ENCODE data around the gene ADGRE3.
"Not testable (repeated sequence)": the region's sequence is repeated elsewhere in the genome, so short reads cannot be mapped to it uniquely, and the experiment has no call there.

ADGRE3 gene

GRCh38 chr19:14669940-14670339 lies 4.7 kb downstream of the ADGRE3 start:
- DNase-seq (ENCODE audit: low read depth in 3 of 3, low spot score in 1 of 3): no peak

GRCh38 chr19:14661372-14661924 lies 13.2 kb downstream of the ADGRE3 start:
- no peak for DNase-seq (ENCODE audit: low read depth in 3 of 3, low spot score in 1 of 3)

DNA sequence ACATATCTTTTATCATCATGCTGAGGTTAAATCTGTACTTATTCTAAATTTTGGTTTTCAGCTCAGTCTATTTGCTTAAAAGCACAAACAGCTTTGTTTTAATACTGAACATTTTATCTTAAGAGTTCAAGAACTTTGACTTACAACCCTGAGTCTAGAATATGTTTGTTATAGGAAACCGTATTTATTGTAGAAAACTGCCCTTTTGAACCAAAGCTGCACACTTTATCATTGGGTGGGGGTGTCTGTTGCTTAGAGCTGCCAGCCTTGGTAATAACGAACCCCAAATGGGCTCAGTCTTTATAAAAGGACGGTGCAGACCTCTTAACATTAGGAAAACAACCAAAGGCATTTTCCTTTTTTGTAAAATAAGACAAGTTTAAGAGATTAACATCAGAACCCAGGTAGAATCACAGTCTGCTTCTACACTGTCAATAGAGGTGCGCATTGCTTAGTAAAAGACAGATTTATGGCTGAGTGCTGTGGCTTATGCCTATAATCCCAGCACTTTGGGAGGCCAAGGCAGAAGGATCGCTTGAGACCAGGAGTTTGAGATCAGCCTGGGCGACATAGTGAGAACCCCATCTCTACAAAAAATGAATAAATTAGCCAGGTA lies 14.7 kb downstream of the ADGRE3 start:
- DNase-seq (ENCODE audit: low read depth in 3 of 3, low spot score in 1 of 3): no peak

GRCh38 chr19:14655726-14656125 lies 18.9 kb downstream of the ADGRE3 start:
- no peak for DNase-seq (ENCODE audit: low read depth in 3 of 3, low spot score in 1 of 3)

- no peak for DNase-seq (ENCODE audit: low read depth in 3 of 3, low spot score in 1 of 3)
Measured at GRCh38 chr19:14654786-14655560, 19.7 kb downstream of the ADGRE3 start.

DNA sequence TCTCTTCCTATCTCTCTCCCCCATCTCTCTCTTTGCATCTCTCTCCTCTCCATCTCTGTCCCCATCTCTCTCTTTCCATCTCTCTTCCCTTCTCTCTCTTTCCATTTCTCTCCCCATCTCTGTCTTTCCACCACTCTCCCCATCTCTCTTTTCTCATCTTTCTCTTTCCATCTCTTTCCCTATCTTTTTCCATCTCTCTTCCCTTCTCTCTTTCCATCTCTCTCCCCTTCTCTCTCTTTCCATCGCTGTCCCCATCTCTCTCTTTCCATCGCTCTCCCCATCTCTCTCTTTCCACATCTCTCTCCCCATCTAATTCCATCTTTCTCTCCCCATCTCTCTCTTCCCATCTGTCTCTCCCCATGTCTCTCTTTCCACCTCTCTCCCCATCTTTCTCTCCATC lies 24.5 kb downstream of the ADGRE3 start:
- DNase-seq (ENCODE audit: low read depth in 3 of 3, low spot score in 1 of 3): no peak

DNA sequence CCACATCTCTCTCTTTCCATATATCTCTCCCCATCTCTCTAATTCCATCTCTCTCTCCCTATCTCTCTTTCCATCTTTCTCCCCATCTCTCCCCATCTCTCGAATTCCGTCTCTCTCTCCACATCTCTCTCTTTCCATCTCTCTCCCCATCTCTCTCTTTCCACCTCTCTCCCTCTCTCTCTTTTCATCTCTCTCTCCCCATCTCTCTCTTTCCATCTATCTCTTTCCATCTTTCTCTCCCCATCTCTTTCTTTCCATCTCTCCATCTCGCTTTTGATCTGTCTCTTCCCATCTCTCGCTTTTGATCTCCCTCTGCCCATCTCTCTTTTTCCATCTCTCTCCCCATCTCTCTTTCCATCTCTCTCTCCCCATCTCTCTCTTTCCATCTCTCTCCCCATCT lies 25.6 kb downstream of the ADGRE3 start:
- DNase-seq (ENCODE audit: low read depth in 3 of 3, low spot score in 1 of 3): no peak

GRCh38 chr19:14648506-14648905 lies 26.1 kb downstream of the ADGRE3 start:
- DNase-seq (ENCODE audit: low read depth in 3 of 3, low spot score in 1 of 3): no peak

GRCh38 chr19:14639536-14640277 lies 34.9 kb downstream of the ADGRE3 start:
- DNase-seq (ENCODE audit: low read depth in 3 of 3, low spot score in 1 of 3): no peak

DNA sequence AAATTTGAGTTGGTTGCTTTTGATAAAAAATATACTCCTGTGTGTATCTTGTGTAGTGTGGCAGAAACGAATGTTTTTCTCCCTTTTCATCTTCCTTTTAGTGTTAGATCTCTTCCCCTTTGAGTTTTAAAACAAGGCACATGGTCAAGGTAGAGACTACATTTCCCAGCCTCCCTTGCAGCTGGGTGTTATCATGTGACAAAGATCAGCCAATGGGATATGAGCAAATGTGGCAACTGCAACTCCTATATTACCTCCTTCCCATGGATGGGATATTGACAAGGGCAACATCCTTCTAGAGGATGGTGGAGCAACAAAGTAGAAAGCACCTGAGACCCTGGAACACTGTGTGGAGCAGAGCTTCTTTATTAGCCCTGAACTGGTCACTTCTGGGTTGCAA lies 42.4 kb downstream of the ADGRE3 start:
- DNase-seq (ENCODE audit: low read depth in 3 of 3, low spot score in 1 of 3): no peak

DNA sequence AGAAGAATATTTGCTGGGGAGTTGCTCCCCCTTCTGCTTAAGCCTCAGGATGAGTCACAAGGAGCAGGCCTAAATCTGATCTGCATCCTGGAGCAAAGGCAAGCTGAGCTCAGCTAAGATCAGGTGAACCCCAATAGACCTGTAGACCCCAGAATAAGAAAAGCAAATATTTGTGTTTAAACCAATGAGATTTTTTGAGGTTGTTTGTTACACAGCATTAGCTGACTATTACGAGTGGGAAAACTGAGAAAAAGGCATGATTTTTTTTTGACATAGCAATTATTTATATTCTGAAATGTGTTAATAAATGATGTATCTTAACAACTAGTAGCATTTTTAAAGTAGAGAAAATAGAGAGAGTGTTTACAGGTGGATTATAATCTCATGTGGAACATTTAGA lies 45.1 kb downstream of the ADGRE3 start:
- no peak for DNase-seq (ENCODE audit: low read depth in 3 of 3, low spot score in 1 of 3)

DNA sequence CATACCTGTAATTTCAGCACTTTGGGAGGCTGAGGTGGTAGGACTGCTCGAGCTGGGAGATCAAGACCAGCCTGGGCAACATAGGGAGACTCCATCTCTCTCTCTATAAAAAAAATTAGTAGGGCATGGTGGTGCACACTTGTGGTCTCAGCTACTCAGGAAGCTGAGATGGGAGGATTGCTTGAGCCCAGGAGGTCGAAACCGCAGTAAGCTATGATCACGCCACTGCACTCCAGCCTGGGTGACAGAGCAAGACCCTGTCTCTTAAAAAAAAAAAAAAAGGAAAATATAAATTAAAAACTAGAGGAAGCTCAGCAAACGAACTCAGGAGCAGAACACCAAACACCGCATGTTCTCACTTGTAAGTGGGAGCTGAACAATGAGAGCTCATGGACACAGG lies 50.2 kb downstream of the ADGRE3 start:
- not testable (repeated sequence) for DNase-seq (ENCODE audit: low read depth in 3 of 3, low spot score in 1 of 3)

DNA sequence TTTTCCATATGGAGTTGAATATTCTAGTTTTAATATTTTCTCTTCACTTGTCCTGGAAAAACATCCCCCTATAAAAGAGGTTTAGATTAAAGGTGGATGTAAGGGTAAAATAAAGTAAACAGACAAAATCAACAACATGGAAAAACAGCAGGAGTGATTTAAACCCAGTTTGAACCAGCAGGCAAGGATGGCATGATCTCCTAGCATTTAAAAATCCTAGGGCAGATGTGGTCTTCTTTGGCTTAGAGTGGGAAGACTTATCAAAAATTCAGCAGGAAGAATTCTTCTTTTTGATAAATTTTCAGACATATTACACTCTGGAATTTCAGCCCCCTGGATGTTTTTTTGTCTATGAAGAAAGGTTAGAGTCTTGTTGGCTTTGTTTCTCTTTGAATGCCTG lies 55.2 kb downstream of the ADGRE3 start:
- DNase-seq (ENCODE audit: low read depth in 3 of 3, low spot score in 1 of 3): no peak

- DNase-seq (ENCODE audit: low read depth in 3 of 3, low spot score in 1 of 3): no peak
Measured at GRCh38 chr19:14616407-14616806, 58.2 kb downstream of the ADGRE3 start.

- DNase-seq (ENCODE audit: low read depth in 3 of 3, low spot score in 1 of 3): no peak
Measured at GRCh38 chr19:14615623-14616022, 59.0 kb downstream of the ADGRE3 start.

DNA sequence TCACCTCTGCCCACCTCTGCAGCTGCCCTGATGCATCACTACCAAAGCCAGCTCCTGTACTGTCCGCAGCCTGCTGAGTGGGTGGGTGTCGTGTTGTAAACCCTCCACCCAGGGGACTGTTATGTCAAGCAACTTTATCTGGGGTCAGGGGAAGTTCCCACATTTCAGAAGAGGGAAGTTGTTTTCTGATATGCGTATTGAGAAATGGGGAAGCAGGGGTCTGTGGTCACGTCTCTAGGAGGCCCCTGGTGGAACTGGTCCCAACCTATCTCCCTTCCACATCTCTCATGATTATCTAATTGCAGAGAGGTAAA lies 60.6 kb downstream of the ADGRE3 start:
- DNase-seq (ENCODE audit: low read depth in 3 of 3, low spot score in 1 of 3): no peak

GRCh38 chr19:14613399-14614098 lies 61.1 kb downstream of the ADGRE3 start:
- DNase-seq (ENCODE audit: low read depth in 3 of 3, low spot score in 1 of 3): not testable (repeated sequence)

- DNase-seq (ENCODE audit: low read depth in 3 of 3, low spot score in 1 of 3): no peak
Measured at GRCh38 chr19:14612657-14613056, 62.0 kb downstream of the ADGRE3 start.

- not testable (repeated sequence) for DNase-seq (ENCODE audit: low read depth in 3 of 3, low spot score in 1 of 3)
Measured at GRCh38 chr19:14612242-14612641, 62.4 kb downstream of the ADGRE3 start.

DNA sequence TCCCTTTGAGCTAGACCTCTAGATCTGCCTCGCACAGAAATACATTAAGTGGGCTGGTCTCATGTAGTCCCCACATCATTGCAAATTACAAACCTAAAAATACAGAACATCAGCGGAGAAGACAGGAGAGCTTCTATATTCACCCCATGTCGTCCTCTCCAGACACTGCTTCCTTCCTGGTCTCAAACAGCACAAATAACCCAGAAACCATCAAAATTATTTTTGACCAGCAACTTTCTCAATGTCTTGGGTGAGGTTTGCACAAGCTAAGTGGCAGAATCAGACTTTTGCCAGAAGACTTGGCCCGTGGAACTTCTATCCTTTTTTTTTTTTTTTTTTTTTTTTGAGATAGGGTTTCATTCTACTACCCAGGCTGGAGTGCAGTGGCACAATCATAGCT lies 63.6 kb downstream of the ADGRE3 start:
- no peak for DNase-seq (ENCODE audit: low read depth in 3 of 3, low spot score in 1 of 3)

GRCh38 chr19:14606627-14607026 lies 68.0 kb downstream of the ADGRE3 start:
- no peak for DNase-seq (ENCODE audit: low read depth in 3 of 3, low spot score in 1 of 3)
